Measurements from ENCODE around the gene NOG. TPM values are rescaled to one million over a fixed set of nuclear protein-coding genes. Genes with fewer than 3 reads are reported as not detected.

NOG gene
- total RNA-seq, 4 donors from 2014 or later, result not detected

DNA sequence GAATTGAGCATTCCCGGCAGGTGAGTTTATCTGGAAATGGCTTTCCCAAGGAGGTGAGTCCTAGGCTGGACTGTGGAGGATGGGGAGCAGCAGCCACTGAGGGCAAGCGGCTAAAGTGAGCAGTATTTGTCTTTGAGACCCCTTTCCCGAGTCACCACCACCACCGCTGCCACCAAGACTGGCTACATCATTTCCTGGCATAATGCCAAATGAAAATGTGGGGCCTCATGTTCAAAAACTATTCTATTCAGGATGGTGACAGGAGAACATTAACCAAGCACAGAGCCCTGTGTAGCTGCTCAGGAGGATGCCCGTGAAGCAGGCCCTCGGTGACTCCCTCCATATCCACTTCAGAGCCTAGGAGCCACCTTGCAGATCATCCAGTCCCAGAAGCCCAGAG is 46.0 kb downstream of the NOG start:
- 70% methylated on average over 6 of the region's 6 CpGs; no CpG with 5 or more reads in 1 of the 2 donors for WGBS, 2 donors (ENCODE audit: low coverage in 1 of 2)

DNA sequence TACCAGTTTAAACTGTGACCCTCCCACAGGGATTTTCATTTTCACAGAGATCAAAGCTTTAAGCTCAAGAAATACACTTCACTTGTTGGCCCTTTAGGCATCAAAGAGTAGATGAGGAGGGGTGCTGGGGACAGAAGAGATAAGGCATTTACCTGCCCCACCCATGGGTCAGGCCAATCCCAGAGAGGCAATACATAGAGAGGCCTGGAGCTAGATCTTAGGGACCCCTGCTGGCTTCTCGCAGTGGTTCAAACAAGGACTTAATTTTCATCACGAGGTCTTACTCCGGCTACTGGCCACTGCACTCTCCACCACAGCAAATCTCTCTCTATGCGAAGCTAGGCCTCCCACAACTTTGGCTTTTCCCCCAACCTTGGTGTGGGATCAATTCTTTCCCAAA is 46.6 kb downstream of the NOG start:
- in situ Hi-C loops (cut with MboI; ENCODE audit: low pct_ligation_motif_present in 1 of 4, low pct_unique_long_range_greater_than_20kb in 1 of 4, low sequenced_read_pairs in 3 of 4), result no loop called here
- H3K9me3 ChIP-seq, result no peaks in the 10 kb centered on the region
- 80 to 88% methylated on average over 2 to 4 of the region's 4 CpGs for WGBS, 2 donors (ENCODE audit: low coverage in 1 of 2)

More for the DNA sequence above, 46.0 kb downstream of the NOG start:
- peaks cover 9% of the 10 kb centered on the region for H3K27me3 ChIP-seq
- TF ChIP-seq POLR2AphosphoS5 (IDR thresholded peaks at IDR 0.05) (no peak), POLR2A (IDR thresholded peaks at IDR 0.05) (no peak), EP300 (IDR thresholded peaks at IDR 0.05; ENCODE audit: low read depth) (no peak)
- TF ChIP-seq, protein P1, sequence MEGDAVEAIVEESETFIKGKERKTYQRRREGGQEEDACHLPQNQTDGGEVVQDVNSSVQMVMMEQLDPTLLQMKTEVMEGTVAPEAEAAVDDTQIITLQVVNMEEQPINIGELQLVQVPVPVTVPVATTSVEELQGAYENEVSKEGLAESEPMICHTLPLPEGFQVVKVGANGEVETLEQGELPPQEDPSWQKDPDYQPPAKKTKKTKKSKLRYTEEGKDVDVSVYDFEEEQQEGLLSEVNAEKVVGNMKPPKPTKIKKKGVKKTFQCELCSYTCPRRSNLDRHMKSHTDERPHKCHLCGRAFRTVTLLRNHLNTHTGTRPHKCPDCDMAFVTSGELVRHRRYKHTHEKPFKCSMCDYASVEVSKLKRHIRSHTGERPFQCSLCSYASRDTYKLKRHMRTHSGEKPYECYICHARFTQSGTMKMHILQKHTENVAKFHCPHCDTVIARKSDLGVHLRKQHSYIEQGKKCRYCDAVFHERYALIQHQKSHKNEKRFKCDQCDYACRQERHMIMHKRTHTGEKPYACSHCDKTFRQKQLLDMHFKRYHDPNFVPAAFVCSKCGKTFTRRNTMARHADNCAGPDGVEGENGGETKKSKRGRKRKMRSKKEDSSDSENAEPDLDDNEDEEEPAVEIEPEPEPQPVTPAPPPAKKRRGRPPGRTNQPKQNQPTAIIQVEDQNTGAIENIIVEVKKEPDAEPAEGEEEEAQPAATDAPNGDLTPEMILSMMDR (IDR thresholded peaks at IDR 0.05), result no peak
- H3K4me3 ChIP-seq, result no peak overlapping the region
- no peak for DNase-seq
- no peak overlapping the region for H3K27ac ChIP-seq
- intact Hi-C loops (cut with DNase I; ENCODE audit: low total_unique reads) (no loop called here), in situ Hi-C loops (cut with MboI; ENCODE audit: low pct_ligation_motif_present in 1 of 4, low pct_unique_long_range_greater_than_20kb in 1 of 4, low sequenced_read_pairs in 3 of 4) (no loop called here)
- no peaks in the 10 kb centered on the region for H3K9me3 ChIP-seq
- H3K4me1 ChIP-seq, result no peaks in the 10 kb centered on the region
- H3K36me3 ChIP-seq, result no peaks in the 10 kb centered on the region

DNA sequence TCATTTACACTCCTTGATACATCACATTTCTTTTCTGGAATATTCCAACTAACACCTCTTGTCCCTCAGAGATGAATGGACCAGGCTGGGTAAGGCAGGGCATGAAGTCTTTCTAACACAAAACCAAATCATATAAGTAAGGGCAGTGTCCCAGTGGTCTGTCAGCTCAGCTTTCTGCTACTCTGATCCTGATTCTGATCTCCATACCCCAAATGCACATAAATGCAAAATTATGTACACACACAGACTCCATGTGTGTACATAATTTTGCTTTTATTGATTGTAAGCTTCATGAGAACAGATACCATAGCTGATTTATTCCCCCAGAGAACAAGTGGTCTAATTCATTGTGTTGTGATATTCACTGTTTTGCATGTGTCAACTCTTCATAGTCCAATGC is 47.9 kb downstream of the NOG start:
- peaks cover 9% of the 10 kb centered on the region for H3K27me3 ChIP-seq
- no peak overlapping the region for H3K27ac ChIP-seq
- no peaks in the 10 kb centered on the region for H3K9me3 ChIP-seq
- DNase-seq, result no peak
- TF ChIP-seq POLR2AphosphoS5 (IDR thresholded peaks at IDR 0.05), result no peak
- no peak for TF ChIP-seq EP300 (IDR thresholded peaks at IDR 0.05; ENCODE audit: low read depth)
- TF ChIP-seq POLR2A (IDR thresholded peaks at IDR 0.05), result no peak
- TF ChIP-seq, protein P1 (IDR thresholded peaks at IDR 0.05), result no peak
- intact Hi-C loops (cut with DNase I; ENCODE audit: low total_unique reads), result loop anchor here (10.0 kb wide), 1 partner anchor 63 kb away; no protein-coding TSS in a partner anchor
- in situ Hi-C loops (cut with MboI; ENCODE audit: low pct_ligation_motif_present in 1 of 4, low pct_unique_long_range_greater_than_20kb in 1 of 4, low sequenced_read_pairs in 3 of 4), result no loop called here
- H3K4me1 ChIP-seq, result no peaks in the 10 kb centered on the region
- no peaks in the 10 kb centered on the region for H3K36me3 ChIP-seq
- no peak overlapping the region for H3K4me3 ChIP-seq

More for the DNA sequence above, 46.6 kb downstream of the NOG start:
- H3K4me1 ChIP-seq, result no peaks in the 10 kb centered on the region
- TF ChIP-seq POLR2A (IDR thresholded peaks at IDR 0.05) (no peak), POLR2AphosphoS5 (IDR thresholded peaks at IDR 0.05) (no peak), EP300 (IDR thresholded peaks at IDR 0.05; ENCODE audit: low read depth) (no peak)
- TF ChIP-seq, protein P1 (IDR thresholded peaks at IDR 0.05), result no peak
- no peak overlapping the region for H3K4me3 ChIP-seq
- no peaks in the 10 kb centered on the region for H3K36me3 ChIP-seq
- DNase-seq, result no peak
- intact Hi-C loops (cut with DNase I; ENCODE audit: low total_unique reads), result loop anchor here (10.0 kb wide), 1 partner anchor 65 kb away; no protein-coding TSS in a partner anchor
- H3K27me3 ChIP-seq, result peaks cover 9% of the 10 kb centered on the region
- H3K27ac ChIP-seq, result no peak overlapping the region

DNA sequence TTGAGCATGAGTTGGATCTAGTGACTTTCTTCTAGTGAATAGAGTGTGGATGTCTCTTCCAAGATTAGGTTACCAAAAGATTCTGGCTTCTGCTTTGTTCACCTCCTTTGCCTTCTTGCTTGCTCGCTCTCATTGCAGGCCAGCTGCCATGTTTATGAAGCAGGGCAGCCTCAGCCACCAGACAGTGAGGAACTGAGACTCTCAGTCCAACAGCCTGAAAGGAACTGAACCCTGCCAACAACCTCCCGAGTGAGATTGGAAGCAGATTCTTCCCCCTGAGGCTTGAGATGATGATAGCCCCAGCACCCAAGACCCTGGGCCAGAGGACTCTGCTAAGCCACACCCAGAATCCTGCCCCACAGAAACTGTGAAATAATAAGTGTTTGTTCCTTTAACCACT is 48.4 kb downstream of the NOG start:
- intact Hi-C loops (cut with DNase I; ENCODE audit: low total_unique reads), result loop anchor here (10.0 kb wide), 1 partner anchor 63 kb away; no protein-coding TSS in a partner anchor

More for the DNA sequence above, 48.4 kb downstream of the NOG start:
- no peak for DNase-seq
- no peaks in the 10 kb centered on the region for H3K4me1 ChIP-seq
- TF ChIP-seq POLR2AphosphoS5 (IDR thresholded peaks at IDR 0.05) (no peak), EP300 (IDR thresholded peaks at IDR 0.05; ENCODE audit: low read depth) (no peak), POLR2A (IDR thresholded peaks at IDR 0.05) (no peak)
- TF ChIP-seq, protein P1 (IDR thresholded peaks at IDR 0.05), result no peak
- no peak overlapping the region for H3K27ac ChIP-seq
- no peaks in the 10 kb centered on the region for H3K36me3 ChIP-seq
- H3K9me3 ChIP-seq, result no peaks in the 10 kb centered on the region
- 63% methylated on average over 2 of the region's 2 CpGs; no CpG with 5 or more reads in 1 of the 2 donors for WGBS, 2 donors (ENCODE audit: low coverage in 1 of 2)
- peaks cover 9% of the 10 kb centered on the region for H3K27me3 ChIP-seq
- in situ Hi-C loops (cut with MboI; ENCODE audit: low pct_ligation_motif_present in 1 of 4, low pct_unique_long_range_greater_than_20kb in 1 of 4, low sequenced_read_pairs in 3 of 4), result no loop called here
- no peak overlapping the region for H3K4me3 ChIP-seq

Data from transverse colon (tissue), 4 donors.